ENCODE data around the gene RECQL5.

RECQL5 gene

DNA sequence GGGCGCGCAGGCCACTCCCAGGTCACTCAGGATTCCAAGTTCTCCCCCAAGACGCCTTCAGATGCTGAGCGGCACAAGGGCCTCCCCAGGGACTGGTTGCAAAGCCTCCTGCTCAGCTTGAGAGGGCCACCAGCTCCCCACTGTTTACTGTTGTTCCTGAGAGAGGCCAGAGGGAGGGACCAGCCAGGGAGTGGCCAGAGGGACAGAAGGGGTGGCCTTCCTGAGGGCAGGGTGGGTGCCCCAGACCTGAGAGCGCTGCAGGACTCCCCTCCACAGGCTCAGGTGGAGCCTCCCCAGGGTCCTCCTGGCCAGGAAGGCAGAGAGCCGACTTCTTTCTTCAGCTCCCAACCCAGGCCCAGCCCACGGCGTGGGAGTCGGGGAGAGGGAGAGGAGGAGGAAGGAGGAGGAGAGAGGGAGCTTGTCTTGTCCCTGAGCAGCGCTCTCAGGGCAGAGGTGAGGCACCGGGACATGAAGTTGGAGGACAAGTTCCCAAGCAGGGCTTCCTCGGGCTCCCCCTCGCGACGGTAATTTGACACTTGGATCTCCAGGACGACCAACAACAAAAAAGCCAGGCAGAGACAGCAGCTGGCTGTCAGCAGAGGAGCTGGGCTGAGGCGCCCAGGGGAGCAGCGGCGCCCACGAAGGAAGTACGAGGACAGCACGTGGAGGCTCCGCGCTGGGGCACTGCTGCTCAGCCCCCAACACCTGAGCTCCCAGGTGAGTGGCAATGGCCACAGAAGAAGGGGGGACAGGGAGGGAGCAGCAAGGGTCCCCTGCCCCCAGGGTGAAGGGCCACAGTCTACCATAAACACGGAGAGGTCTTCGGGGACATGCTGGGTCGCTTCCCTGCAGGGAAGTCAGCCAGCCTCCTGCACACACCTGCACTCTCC, 33.2 kb downstream of the RECQL5 start:
- peak; percentile 21 to 27 for DNase-seq (ENCODE audit: low read depth in 2 of 2)

GRCh38 chr17:75632863-75633485, 34.0 kb downstream of the RECQL5 start, which contains the start of gene SMIM5:
SMIM5 (plus strand) TSS chr17:75633434; CDS start chr17:75640202, 6,768 bp downstream.
- peak; percentile 62 to 78 for DNase-seq (ENCODE audit: low read depth in 2 of 2)

- DNase-seq (ENCODE audit: low read depth in 2 of 2): no peak
Observed at GRCh38 chr17:75632428-75632827, 34.5 kb downstream of the RECQL5 start.

DNA sequence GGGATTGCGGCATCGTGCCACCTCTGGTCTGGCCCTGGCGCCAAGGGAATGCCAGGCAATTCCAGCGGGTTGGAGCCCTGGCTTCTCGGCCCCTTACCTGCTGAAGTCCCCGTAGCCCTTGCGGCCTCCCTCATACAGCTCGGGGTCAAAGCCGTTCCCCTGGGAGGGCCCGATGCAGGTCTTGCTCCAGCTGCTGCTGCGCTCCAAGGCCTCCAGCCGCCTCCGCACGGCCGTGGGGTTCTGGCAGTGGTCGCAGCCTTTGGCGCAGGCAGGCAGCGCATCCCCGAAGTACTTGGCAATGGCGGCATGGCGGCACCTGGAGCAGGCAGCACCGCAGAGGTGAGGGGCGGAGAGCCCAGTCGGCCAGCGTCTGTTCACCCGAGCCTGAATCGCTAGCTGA, 35.6 kb downstream of the RECQL5 start:
- no peak for DNase-seq (ENCODE audit: low read depth in 2 of 2)

DNA sequence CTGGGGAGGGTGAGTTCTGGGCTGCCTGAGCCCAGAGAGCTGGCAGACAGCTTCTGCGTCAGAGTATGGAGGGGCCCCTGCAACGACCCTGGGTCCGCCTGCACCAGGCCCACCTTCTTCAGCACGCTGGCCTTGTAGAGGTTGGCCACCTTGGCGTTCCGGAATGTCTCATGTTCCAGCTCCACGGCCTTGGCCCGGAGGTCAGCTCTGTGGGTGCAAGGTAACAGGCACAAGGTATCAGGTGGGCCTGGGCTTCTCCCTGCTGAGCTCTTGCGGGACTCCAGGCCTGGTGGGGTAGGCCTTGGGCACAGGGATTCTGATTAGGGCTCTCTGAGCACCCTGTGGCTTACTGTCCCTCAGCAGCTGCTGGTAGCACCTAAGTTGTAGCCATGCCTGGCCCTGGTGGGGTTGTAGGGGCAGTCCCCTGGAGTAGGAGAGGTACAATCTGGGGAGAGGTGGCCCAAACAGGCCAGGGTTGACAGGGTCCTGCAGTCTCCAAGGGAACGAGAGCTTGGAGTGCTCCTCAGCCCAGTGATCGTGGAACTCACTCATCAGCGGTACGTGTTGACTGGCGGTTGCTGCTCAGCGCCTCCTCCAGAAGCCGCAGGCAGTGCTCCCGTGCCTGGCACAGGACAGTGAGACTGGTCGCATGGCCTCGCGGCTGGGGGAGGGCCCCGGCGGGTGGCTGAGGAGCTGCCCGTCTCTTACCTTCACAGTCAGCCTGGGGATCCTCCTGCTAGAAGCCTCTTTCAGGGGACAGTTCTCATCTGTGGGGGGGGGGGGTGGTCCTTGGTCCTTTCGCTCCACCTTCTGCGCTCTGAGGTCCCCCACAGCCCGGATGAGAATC, 36.7 kb downstream of the RECQL5 start:
- no peak for DNase-seq (ENCODE audit: low read depth in 2 of 2)

GRCh38 chr17:75629157-75629556, 37.8 kb downstream of the RECQL5 start:
- DNase-seq (ENCODE audit: low read depth in 2 of 2): no peak

DNA sequence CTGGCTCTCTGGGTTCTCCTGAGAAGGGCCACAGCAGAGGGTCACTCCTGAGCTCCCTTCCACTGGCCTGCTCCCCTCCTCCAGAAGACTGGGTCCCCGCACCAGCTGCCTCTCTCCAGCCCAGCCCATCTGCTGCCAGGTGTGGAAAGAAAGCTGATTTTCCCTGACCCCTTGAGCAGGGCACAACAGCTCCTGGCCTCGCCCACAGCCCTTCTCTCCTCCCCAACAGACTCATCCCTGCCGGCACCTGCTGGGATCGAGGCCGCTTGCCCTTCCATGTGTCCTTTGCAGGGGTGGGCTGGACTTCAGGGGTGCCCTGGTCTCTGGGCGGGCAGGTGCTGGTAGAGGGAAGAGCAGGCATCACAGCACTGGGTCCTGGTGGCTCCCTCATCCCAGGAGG, 38.5 kb downstream of the RECQL5 start:
- DNase-seq (ENCODE audit: low read depth in 2 of 2): no peak

- no peak for DNase-seq (ENCODE audit: low read depth in 2 of 2)
Observed at GRCh38 chr17:75627094-75627493, 39.9 kb downstream of the RECQL5 start.

- DNase-seq (ENCODE audit: low read depth in 2 of 2): no peak
Observed at GRCh38 chr17:75626496-75627038, 40.4 kb downstream of the RECQL5 start.

DNA sequence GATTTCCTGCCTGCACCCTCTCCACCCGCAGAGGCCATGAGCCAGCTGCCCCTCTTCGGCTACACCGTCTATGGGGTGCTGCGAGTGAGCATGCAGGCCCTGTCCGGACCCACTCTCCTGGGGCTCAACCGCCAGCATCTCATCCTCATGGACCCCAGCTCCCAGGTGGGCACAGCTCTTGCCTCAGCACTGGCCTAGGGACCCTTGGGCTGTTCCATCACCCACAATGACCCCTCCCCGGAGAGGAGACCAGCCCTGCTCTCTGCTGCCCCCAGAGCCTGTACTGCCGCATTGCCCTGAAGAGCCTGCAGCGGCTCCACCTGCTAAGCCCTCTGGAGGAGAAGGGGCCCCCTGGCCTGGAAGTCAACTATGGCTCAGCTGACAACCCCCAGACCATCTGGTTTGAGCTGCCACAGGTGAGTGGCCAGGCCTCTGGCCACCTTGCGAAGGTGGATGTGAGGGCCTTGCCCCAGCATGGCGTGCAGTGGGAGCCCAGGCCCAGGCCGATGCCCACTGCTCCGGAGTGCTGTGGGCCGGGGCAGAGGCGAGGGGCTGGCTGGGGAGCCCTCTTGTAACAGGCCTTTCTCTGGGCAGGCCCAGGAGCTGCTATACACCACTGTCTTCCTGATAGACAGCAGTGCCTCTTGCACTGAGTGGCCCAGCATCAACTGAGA, 41.0 kb downstream of the RECQL5 start:
- no peak for DNase-seq (ENCODE audit: low read depth in 2 of 2)

GRCh38 chr17:75624714-75625345, 42.1 kb downstream of the RECQL5 start:
- DNase-seq (ENCODE audit: low read depth in 2 of 2): no peak

DNA sequence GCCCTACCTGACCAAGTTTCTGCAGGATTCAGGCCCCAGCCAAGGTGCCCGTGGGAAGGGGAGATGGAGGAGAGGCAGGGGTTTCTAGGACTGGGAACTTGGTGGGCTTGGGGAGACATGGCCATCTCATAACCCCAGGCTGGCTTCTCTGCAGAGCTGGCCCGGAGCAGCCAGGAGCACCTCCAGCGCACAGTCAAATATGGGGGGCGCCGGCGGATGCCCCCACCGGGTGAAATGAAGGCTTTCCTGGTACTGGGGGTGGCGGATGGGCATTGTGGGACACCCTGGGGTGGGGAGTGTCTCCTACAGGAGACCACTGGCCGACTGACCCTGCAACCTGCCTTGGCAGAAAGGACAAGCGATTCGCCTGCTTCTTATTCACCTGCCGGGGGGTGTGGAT, 42.9 kb downstream of the RECQL5 start:
- DNase-seq (ENCODE audit: low read depth in 2 of 2): no peak

DNA sequence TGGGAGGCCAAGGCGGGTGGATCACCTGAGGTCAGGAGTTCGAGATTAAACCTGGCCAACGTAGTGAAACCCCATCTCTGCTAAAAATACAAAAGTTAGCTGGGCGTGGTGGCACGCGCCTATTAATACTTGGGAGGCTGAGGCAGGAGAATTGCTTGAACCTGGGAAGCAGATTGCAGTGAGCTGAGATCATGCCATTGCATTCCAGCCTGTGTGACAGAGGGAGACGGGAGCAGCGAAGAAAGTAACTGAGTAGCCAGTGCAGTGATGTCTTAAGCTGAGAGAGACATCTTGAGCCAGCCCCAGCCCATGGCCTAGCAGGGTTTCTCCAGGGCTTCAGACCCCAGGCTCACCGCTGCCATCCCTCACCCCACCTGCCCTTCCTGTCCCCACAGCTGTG, 43.6 kb downstream of the RECQL5 start:
- no peak for DNase-seq (ENCODE audit: low read depth in 2 of 2)

GRCh38 chr17:75622771-75623273, 44.1 kb downstream of the RECQL5 start:
- DNase-seq (ENCODE audit: low read depth in 2 of 2): no peak

- DNase-seq (ENCODE audit: low read depth in 2 of 2): no peak
Observed at GRCh38 chr17:75622076-75622475, 44.9 kb downstream of the RECQL5 start.

- no peak for DNase-seq (ENCODE audit: low read depth in 2 of 2)
Observed at GRCh38 chr17:75621489-75621888, 45.5 kb downstream of the RECQL5 start.

GRCh38 chr17:75619506-75620431, 47.2 kb downstream of the RECQL5 start:
- no peak for DNase-seq (ENCODE audit: low read depth in 2 of 2)

- no peak for DNase-seq (ENCODE audit: low read depth in 2 of 2)
Observed at GRCh38 chr17:75617675-75618074, 49.3 kb downstream of the RECQL5 start.

DNA sequence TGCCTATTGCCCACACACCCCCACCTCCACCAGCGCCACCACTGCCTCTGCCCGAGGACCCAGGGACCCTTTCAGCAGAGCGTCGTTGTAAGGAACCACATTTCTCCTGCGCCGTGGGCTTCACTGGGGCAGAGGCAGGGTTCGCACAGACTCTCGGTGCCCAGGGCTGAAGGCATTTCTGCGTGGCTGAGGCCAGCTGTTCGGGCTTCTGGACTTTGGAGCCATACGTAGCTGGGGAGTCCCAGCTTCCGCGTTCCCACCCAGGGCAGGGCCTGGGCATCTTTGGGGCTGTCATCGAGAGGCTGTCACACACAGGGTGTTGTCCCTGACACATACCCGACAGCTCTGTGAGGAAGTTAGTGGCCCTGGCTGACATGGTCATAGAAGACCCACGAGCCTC, 49.7 kb downstream of the RECQL5 start:
- DNase-seq (ENCODE audit: low read depth in 2 of 2): no peak
